GM19455 (cell line): ENCODE measurements around the gene VRTN.
"Not testable (repeated sequence)": the region's sequence is repeated elsewhere in the genome, so short reads cannot be mapped to it uniquely, and the experiment has no call there.

ENCODE experiments used
- ATAC-seq: cut with Tn5 transposase; IDR thresholded peaks from one replicate; pipeline ENCODE4 v1.9.1; 2021; ENCODE audit not compliant: unreplicated experiment

The VRTN gene

GRCh38 chr14:74348735-74349463, 628 bp downstream of the VRTN start:
- ATAC-seq, result no peak

GRCh38 chr14:74349757-74350156, 1.5 kb downstream of the VRTN start:
- ATAC-seq, result no peak

- ATAC-seq, result no peak
These were observed 2.1 kb downstream of the VRTN start for GRCh38 chr14:74350211-74350927.

GRCh38 chr14:74350928-74351323, 2.7 kb downstream of the VRTN start:
- no peak for ATAC-seq

- ATAC-seq, result no peak
These were observed 8.8 kb downstream of the VRTN start for GRCh38 chr14:74356892-74357575.

- no peak for ATAC-seq
These were observed 9.3 kb downstream of the VRTN start for GRCh38 chr14:74357585-74357984.

GRCh38 chr14:74358176-74358829, 10.0 kb downstream of the VRTN start:
- ATAC-seq, result no peak

GRCh38 chr14:74360163-74360562, 11.9 kb downstream of the VRTN start:
- no peak for ATAC-seq

- no peak for ATAC-seq
These were observed 14.2 kb downstream of the VRTN start for GRCh38 chr14:74362361-74362915.

- no peak for ATAC-seq
These were observed 16.1 kb downstream of the VRTN start for GRCh38 chr14:74364271-74364880.

GRCh38 chr14:74368026-74368425, 19.8 kb downstream of the VRTN start:
- no peak for ATAC-seq

- ATAC-seq, result no peak
These were observed 20.2 kb downstream of the VRTN start for GRCh38 chr14:74368441-74368840.

- no peak for ATAC-seq
These were observed 29.9 kb downstream of the VRTN start for GRCh38 chr14:74377976-74378690.

- ATAC-seq, result no peak
These were observed 31.9 kb downstream of the VRTN start for GRCh38 chr14:74380172-74380571.

- no peak for ATAC-seq
These were observed 32.6 kb downstream of the VRTN start for GRCh38 chr14:74380845-74381244.

GRCh38 chr14:74381571-74381970, 33.3 kb downstream of the VRTN start:
- not testable (repeated sequence) for ATAC-seq

- ATAC-seq, result no peak
These were observed 34.0 kb downstream of the VRTN start for GRCh38 chr14:74382231-74382630.

- ATAC-seq, result no peak
These were observed 41.7 kb downstream of the VRTN start for GRCh38 chr14:74389980-74390379.

GRCh38 chr14:74390505-74390904, 42.2 kb downstream of the VRTN start:
- not testable (repeated sequence) for ATAC-seq

GRCh38 chr14:74391479-74391878, 43.2 kb downstream of the VRTN start:
- ATAC-seq, result no peak
